ENCODE results near the gene DCLRE1C.
"Not testable (repeated sequence)": the region's sequence is repeated elsewhere in the genome, so short reads cannot be mapped to it uniquely, and the experiment has no call there.

The DCLRE1C gene

DNA sequence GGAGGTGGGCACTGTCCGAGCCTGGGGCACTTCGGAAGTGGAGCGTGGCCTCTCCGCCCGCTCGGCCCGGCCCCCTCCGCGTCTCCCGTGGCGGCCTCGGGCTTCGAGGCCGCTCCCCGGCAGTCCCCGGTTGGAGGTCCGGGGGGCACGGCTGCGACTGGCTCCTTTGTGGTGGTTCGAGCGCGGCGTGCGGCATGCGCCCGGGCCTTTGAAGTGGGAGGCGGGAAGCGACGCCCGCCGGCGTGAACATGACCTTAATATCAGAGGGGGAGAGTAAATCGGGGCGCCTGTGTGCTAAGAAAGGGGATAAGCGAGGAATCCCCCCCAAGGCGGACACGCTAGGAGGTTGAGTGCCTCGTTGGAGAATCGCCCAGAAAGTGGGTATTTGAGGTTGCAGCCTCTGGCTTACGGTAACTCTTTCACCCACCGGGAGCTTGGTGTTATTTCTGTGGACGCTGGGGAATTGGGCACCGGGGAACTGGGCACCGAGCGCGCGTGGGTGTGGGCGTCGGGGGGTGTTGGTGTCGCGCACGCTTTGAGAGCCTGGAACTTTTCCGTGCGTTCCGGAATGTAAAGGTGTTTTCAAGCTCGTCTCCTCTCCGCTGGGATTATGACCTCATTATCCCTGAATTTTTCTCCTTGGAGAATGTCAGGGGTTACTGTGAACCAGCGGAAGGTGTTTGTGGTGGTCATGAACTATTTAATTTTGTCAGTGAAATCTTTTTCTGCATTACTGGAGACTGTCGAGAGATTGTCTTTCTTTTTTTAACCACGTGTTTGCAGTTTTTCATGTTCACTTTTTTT, 74.6 kb downstream of the DCLRE1C start:
- peak; percentile 7 to 49 (median 24) for DNase-seq

GRCh38 chr10:14878266-14879123, 75.4 kb downstream of the DCLRE1C start, which contains the start of gene SUV39H2:
TSS of gene SUV39H2 (plus strand) at chr10:14878866. CDS start at chr10:14878889, 23 bp downstream.
- peak; percentile 84 to 97 (median 88) for DNase-seq

GRCh38 chr10:14876764-14877163, 77.1 kb downstream of the DCLRE1C start:
- no peak for DNase-seq

GRCh38 chr10:14875941-14876340, 78.0 kb downstream of the DCLRE1C start:
- DNase-seq: no peak

DNA sequence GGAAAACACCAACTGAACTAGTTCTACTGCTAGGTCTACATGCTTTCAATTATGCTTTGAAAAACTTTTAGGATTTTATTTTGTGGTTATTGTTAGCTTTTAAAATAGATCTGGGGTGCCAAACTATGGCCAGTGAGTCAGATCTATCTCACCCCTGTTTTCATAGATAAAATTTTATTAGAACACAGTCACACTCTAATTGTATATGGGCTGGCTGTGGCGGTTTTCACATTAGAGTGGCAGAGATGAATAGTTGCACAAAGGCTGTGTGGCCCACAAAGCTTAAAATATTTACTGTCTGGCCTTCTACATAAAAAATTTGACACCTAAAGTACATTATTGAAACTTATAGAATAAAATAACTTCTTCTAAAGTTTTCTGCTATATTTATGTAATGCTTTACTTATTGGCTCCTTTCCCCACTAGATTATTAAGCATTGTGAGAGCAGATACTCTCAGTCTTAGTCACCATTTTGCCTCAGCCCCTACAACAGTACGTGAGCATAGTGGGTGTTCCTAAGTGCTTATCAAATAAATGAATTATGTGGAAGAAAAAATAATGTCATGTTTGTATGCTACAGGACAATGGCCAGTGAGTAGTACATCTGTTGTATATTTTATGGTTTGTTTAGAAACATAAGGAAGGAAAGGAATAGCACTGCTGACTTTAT, 80.7 kb downstream of the DCLRE1C start:
- peak in 1 of 5 experiments; percentile 56 for DNase-seq

GRCh38 chr10:14864871-14865270, 89.0 kb downstream of the DCLRE1C start:
- DNase-seq: not testable (repeated sequence)

DNA sequence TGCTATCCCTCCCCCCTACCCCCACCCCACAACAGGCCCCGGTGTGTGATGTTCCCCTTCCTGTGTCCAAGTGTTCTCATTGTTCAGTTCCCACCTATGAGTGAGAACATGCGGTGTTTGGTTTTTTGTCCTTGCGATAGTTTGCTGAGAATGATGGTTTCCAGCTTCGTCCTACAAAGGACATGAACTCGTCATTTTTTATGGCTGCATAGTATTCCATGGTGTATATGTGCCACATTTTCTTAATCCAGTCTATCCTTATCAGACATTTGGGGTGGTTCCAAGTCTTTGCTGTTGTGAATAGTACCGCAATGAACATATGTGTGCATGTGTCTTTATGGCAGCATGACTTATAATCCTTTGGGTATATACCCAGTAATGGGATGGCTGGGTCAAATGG, 89.4 kb downstream of the DCLRE1C start:
- not testable (repeated sequence) for DNase-seq

DNA sequence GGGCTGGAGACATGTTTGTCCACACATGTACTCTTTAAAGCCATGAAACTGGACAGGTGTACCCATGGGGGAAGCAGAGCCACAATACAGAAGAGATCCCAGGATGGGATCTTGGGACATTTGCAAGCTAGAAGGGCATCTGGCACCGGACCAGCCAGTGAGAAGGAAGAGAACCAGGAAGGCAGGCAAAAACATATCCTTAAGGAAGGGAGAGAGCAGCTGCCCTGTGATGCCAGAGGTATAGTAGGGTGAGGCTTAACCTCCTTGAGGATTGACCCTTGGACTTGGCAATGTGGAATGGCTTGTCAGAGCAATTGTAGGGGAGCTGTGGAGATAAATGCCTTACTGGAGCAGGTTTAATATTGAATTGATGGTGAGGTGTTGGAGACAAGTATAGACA, 93.1 kb downstream of the DCLRE1C start:
- no peak for DNase-seq

DNA sequence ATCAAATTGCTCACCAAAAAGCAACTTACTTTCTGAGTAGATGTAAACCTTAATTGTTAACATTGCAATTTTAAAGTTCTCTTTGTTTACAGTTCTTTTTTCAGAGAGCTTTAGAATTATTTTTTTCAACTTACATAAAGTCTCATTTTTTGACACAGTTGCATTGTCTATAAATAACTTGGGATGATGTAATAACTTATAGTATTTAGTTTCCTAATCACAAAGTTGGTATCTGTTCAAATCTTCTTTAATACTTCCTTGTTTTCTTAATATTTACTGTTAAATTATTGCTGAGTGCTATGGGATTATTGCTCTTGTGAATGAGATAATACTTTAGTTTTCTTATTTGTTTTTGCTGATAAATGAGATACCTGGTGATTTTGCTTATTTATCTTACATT, 94.1 kb downstream of the DCLRE1C start:
- DNase-seq: no peak

DNA sequence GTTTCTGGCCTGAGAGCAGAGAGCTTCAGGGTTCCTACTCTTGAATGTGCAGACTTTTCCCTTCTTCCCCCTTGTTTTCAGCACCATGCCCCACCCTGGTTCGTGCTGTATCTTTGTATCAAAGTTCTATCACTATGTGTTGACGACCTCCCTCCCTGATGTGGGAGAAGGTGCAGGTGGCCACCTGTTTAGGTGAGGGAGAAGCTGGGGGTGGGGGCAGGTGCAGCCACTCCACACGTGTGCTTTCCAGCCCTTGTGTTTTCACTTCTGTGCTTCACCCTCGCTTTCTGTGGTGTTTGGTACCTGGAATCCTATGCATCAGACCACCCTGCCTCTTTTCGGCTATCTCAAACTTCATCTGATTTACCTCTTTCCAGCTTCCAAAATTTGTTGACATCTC, 94.9 kb downstream of the DCLRE1C start:
- no peak for DNase-seq

DNA sequence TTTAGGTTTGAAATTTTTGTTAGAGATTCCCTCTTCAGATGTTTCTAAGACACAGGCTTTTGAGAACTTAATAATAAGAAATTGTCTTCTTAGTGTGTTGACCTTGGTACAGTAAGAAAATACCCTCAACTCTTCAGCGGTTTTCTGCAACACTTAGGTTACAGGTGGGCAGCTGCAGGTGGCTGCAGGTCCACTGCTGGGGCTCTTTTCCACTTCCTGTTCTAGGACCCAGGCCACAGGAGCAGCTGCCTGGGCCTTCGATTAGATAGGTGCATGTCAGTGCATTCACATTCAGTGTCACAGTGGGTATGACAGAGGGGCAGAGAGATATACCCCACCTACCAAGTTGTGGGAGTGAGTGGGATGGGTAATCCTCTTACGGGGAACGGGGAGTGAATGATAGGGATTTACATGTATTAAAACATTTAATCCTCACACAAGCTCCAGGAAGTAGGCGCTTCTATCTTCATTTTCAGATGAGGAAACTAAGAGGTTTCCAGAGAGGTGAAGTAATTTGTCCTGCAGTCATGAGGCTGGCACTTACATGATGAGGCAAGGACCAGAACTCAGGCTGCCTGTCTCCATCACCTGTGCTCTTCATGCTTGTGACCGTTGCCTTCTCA, 95.4 kb downstream of the DCLRE1C start:
- no peak for DNase-seq

GRCh38 chr10:14855453-14855852, 98.4 kb downstream of the DCLRE1C start:
- DNase-seq: no peak

DNA sequence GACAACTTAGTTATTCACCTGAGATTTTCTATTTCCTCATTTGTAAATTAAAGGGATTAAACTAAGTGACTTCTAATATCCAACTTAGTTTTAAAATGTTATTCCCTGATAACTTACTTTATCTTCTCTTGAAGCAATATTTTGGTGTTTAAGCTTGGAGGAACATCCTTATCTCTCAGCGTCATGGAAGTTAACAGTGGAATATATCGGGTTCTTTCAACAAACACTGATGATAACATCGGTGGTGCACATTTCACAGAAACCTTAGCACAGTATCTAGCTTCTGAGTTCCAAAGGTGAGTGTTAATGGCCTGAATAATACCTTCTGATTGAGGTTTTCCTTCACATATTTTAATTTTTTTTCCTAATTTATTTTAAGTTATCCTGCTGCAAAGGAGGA, 101.7 kb downstream of the DCLRE1C start:
- DNase-seq: no peak
